CD14-positive monocyte (primary cell): ENCODE results near the gene BAG5. TPM values are rescaled to one million over a fixed set of nuclear protein-coding genes. Genes with fewer than 3 reads are reported as not detected.
A peak's percentile ranks its signal among the peaks of the same experiment; 100 is the strongest.

ENCODE experiments used
- DNase-seq, 3 donors: peaks; one replicate each; pipeline ENCODE4 v3.0.0-alpha.2; 2011 to 2022
- H2AFZ ChIP-seq: 2 replicates; pipeline ENCODE4 v1.6.0; 2012; ENCODE audit warnings: mild to moderate bottlenecking, low read depth, low read length, inconsistent platforms; ENCODE audit not compliant: insufficient read depth, poor library complexity, severe bottlenecking
- H3K27ac ChIP-seq, 2 donors: 1 replicate in 1 of 2; 2 replicates in 1 of 2; pipeline ENCODE4 v1.5.1; 2012 to 2013; ENCODE audit warnings: low read length in 2 of 2, control low read depth in 1 of 2, inconsistent platforms in 1 of 2, low read depth in 1 of 2, mild to moderate bottlenecking in 1 of 2
- H3K27me3 ChIP-seq, 2 donors: one replicate each; pipeline versions ENCODE4 v1.6.0 to v1.6.1; 2011 to 2013; ENCODE audit warnings: low read length in 2 of 2; ENCODE audit not compliant: control insufficient read depth in 2 of 2, insufficient read depth in 2 of 2
- H3K36me3 ChIP-seq, 2 donors: replicated peaks in 1 of 2; 1 replicate in 1 of 2; 2 replicates in 1 of 2; pipeline versions ENCODE4 v1.5.1 to v1.6.1; 2012 to 2013; ENCODE audit warnings: low read length in 2 of 2, control low read depth in 1 of 2, inconsistent platforms in 1 of 2, mild to moderate bottlenecking in 1 of 2; ENCODE audit not compliant: insufficient read depth in 2 of 2, control insufficient read depth in 1 of 2
- H3K4me1 ChIP-seq, 2 donors: 1 replicate in 1 of 2; 2 replicates in 1 of 2; pipeline versions ENCODE4 v1.5.1 to v1.6.1; 2012 to 2013; ENCODE audit warnings: low read length in 2 of 2, control low read depth in 1 of 2, inconsistent platforms in 1 of 2, mild to moderate bottlenecking in 1 of 2, moderate library complexity in 1 of 2; ENCODE audit not compliant: insufficient read depth in 2 of 2, control insufficient read depth in 1 of 2
- H3K4me2 ChIP-seq: replicated peaks from 2 replicates; pipeline ENCODE3; 2012; ENCODE audit warnings: low read length, moderate library complexity, mild to moderate bottlenecking; ENCODE audit not compliant: poor library complexity, severe bottlenecking; ENCODE audit errors: extremely low read depth
- H3K4me3 ChIP-seq, 3 experiments: fragments of 200-600 bp in 1 of 3; sonication (generic) in 1 of 3; replicated peaks in 1 of 3; 1 replicate in 2 of 3; 2 replicates in 1 of 3; pipeline ENCODE4 v1.5.1; 2011 to 2013; ENCODE audit warnings: low read length in 3 of 3, mild to moderate bottlenecking in 3 of 3, control low read depth in 2 of 3, low read depth in 2 of 3, inconsistent platforms in 1 of 3, moderate library complexity in 1 of 3
- H3K79me2 ChIP-seq: 2 replicates; pipeline ENCODE4 v1.6.0; 2012; ENCODE audit warnings: mild to moderate bottlenecking, control low read depth, inconsistent platforms, low read length, moderate library complexity; ENCODE audit not compliant: insufficient read depth
- H3K9ac ChIP-seq: 2 replicates; pipeline ENCODE4 v1.6.0; 2017; ENCODE audit warnings: low read length, mild to moderate bottlenecking; ENCODE audit not compliant: insufficient read depth, poor library complexity, severe bottlenecking
- H3K9me3 ChIP-seq, 2 donors: replicated peaks in 1 of 2; 1 replicate in 1 of 2; 2 replicates in 1 of 2; pipeline versions ENCODE4 v1.5.1 to v1.6.1; 2012 to 2013; ENCODE audit warnings: low read length in 2 of 2, control low read depth in 1 of 2; ENCODE audit not compliant: control insufficient read depth in 1 of 2, insufficient read depth in 1 of 2
- H4K20me1 ChIP-seq: 2 replicates; pipeline ENCODE4 v1.6.0; 2012; ENCODE audit warnings: mild to moderate bottlenecking, low read length, control low read depth, moderate library complexity; ENCODE audit not compliant: insufficient read depth
- H3K27ac Mint-ChIP-seq, 7 donors: one replicate each; pipeline ENCODE4 v1.8.0; 2020; ENCODE audit warnings: mild to moderate bottlenecking in 7 of 7, mixed read lengths in 7 of 7, moderate library complexity in 6 of 7, inconsistent platforms in 2 of 7
- H3K27me3 Mint-ChIP-seq, 3 donors: one replicate each; pipeline ENCODE4 v1.8.0; 2021 to 2022; ENCODE audit warnings: low read depth in 3 of 3, mild to moderate bottlenecking in 3 of 3, mixed read lengths in 3 of 3, moderate library complexity in 3 of 3, inconsistent platforms in 1 of 3
- H3K36me3 Mint-ChIP-seq, 2 donors: one replicate each; pipeline ENCODE4 v1.8.0; 2020; ENCODE audit warnings: mixed read lengths in 2 of 2, inconsistent platforms in 1 of 2, mild to moderate bottlenecking in 1 of 2
- H3K4me1 Mint-ChIP-seq: one replicate; pipeline ENCODE4 v1.8.0; 2020; ENCODE audit warnings: mild to moderate bottlenecking, mixed read lengths
- H3K4me3 Mint-ChIP-seq, 2 donors: one replicate each; pipeline ENCODE4 v1.8.0; 2020; ENCODE audit warnings: mild to moderate bottlenecking in 2 of 2, mixed read lengths in 2 of 2, moderate library complexity in 1 of 2
- H3K9me3 Mint-ChIP-seq, 7 donors: one replicate each; pipeline ENCODE4 v1.8.0; 2020 to 2022; ENCODE audit warnings: mixed read lengths in 7 of 7, mild to moderate bottlenecking in 6 of 7, moderate library complexity in 6 of 7, inconsistent platforms in 2 of 7
- CTCF ChIP-seq: fragments of 200-600 bp; IDR thresholded peaks from one replicate; pipeline ENCODE4 v1.8.0; 2022; ENCODE audit warnings: antibody characterized with exemption, mild to moderate bottlenecking
- WGBS: methylation state at CpG from one replicate; pipeline ENCODE4 v1.1.5; 2013; ENCODE audit warnings: missing lambda C conversion rate; ENCODE audit not compliant: insufficient coverage; 5-methylcytosine and 5-hydroxymethylcytosine counted together
- intact Hi-C, 2 donors: fragments of 100-400 bp; cut with micrococcal nuclease; formaldehyde crosslinking; loops; one replicate each; pipeline versions ENCODE4 v1.15.0 to v1.15.1; 2023
- polyA plus RNA-seq, 3 donors: library from polyadenylated mRNA; depleted of rRNA in 1 of 3; unstranded in 2 of 3; stranded (reverse) in 1 of 3; fragments of 300-500 nt in 2 of 3; fragments of >200 nt in 1 of 3; fragmentation: Illumina TruSeq in 2 of 3; gene quantifications; 1 replicate in 2 of 3; 2 replicates in 1 of 3; pipeline ENCODE4 v1.2.3, GENCODE V29; 2012 to 2021

BAG5 gene
- polyA plus RNA-seq, 3 donors: 4.7 to 33.1 (median 30.1) TPM

- TF ChIP-seq CTCF: no peak
Observed at GRCh38 chr14:103560691-103561090, 1.8 kb downstream of the BAG5 start.

GRCh38 chr14:103559766-103560165, 2.7 kb downstream of the BAG5 start:
- Mint-ChIP-seq H3K4me3 (no peak overlapping the region), H3K4me1 (peaks cover 35% of the 10 kb centered on the region), H3K36me3 (peaks cover 34 to 37% of the 10 kb centered on the region in 2 donors), H3K27ac (no peak overlapping the region), H3K9me3 (no peaks in the 10 kb centered on the region), H3K27me3 (no peaks in the 10 kb centered on the region)
- no peak overlapping the region for H3K9ac ChIP-seq
- H3K27me3 ChIP-seq: no peaks in the 10 kb centered on the region
- H3K27ac ChIP-seq: no peak overlapping the region
- no peak for DNase-seq
- no peak for TF ChIP-seq CTCF
- H3K4me2 ChIP-seq: no peak overlapping the region
- H4K20me1 ChIP-seq: peaks cover 74% of the 10 kb centered on the region
- peaks cover 82% of the 10 kb centered on the region for H3K79me2 ChIP-seq
- 98% methylated on average over 8 of the region's 9 CpGs for WGBS
- peaks cover 24 to 31% of the 10 kb centered on the region in 2 donors for H3K4me1 ChIP-seq
- peaks cover 21 to 38% of the 10 kb centered on the region in 2 donors for H3K36me3 ChIP-seq
- H3K4me3 ChIP-seq: no peak overlapping the region
- no peak overlapping the region for H2AFZ ChIP-seq
- intact Hi-C loops: loop anchor here in 1 of 2 donors (5.0 kb wide), 2 partner anchors 37 to 68 kb away; partner anchors contain the start of genes CKB and KLC1
- H3K9me3 ChIP-seq: no peaks in the 10 kb centered on the region

More at GRCh38 chr14:103560691-103561090, 1.8 kb downstream of the BAG5 start:
- Mint-ChIP-seq H3K36me3 (peaks cover 30 to 34% of the 10 kb centered on the region in 2 donors), H3K4me1 (peaks cover 38% of the 10 kb centered on the region), H3K27ac (peak overlapping the region in 1 of 7 donors; percentile 11), H3K4me3 (no peak overlapping the region), H3K9me3 (no peaks in the 10 kb centered on the region), H3K27me3 (no peaks in the 10 kb centered on the region)
- Histone ChIP-seq H3K4me3 (peak overlapping the region in 1 of 3 experiments; percentile 98), H3K4me1 (peaks cover 24 to 31% of the 10 kb centered on the region in 2 donors), H3K36me3 (peaks cover 19 to 38% of the 10 kb centered on the region in 2 donors), H2AFZ (no peak overlapping the region), H3K27ac (no peak overlapping the region), H3K4me2 (peak overlapping the region; percentile 82), H3K9me3 (no peaks in the 10 kb centered on the region), H4K20me1 (peaks cover 67% of the 10 kb centered on the region), H3K9ac (no peak overlapping the region), H3K27me3 (no peaks in the 10 kb centered on the region), H3K79me2 (peaks cover 92% of the 10 kb centered on the region)
- no peak for DNase-seq
- WGBS: 58% methylated on average over 2 of the region's 8 CpGs
- intact Hi-C loops: loop anchor here in 1 of 2 donors (5.0 kb wide), 2 partner anchors 38 to 67 kb away; partner anchors contain the start of genes CKB and KLC1
